22Rv1 (cell line): ENCODE measurements around the gene MROH9.

ENCODE experiments used
- H3K27ac ChIP-seq: fragments of 450-650 bp; 2 replicates; pipeline ENCODE4 v1.5.1; 2017
- CTCF ChIP-seq: fragments of 450-650 bp; IDR thresholded peaks from 2 replicates; pipeline ENCODE4 v1.5.1; 2017; ENCODE audit warnings: mild to moderate bottlenecking
- ZFX ChIP-seq: fragments of 450-650 bp; IDR thresholded peaks from 2 replicates; pipeline ENCODE4 v1.6.1; 2017; ENCODE audit warnings: antibody characterized with exemption, borderline replicate concordance

MROH9 gene

GRCh38 chr1:170935231-170935630 lies at the start of gene MROH9:
Gene MROH9, plus strand, starts transcription at chr1:170935534. Its CDS starts 10,023 bp downstream, at chr1:170945557.
- no peak for TF ChIP-seq ZFX
- TF ChIP-seq CTCF = no peak
- H3K27ac ChIP-seq = no peak within 1 kb of the TSS

- TF ChIP-seq ZFX (no peak), CTCF (no peak)
- H3K27ac ChIP-seq = no peak overlapping the region
These were observed 49.8 kb upstream of the MROH9 start for GRCh38 chr1:170885551-170885950.

GRCh38 chr1:170886460-170886859 lies 48.9 kb upstream of the MROH9 start:
- TF ChIP-seq CTCF (no peak), ZFX (no peak)

GRCh38 chr1:170887726-170888125 lies 47.6 kb upstream of the MROH9 start:
- no peak overlapping the region for H3K27ac ChIP-seq
- no peak for TF ChIP-seq CTCF
- no peak for TF ChIP-seq ZFX

More at GRCh38 chr1:170886460-170886859, 48.9 kb upstream of the MROH9 start:
- H3K27ac ChIP-seq = no peak overlapping the region

- H3K27ac ChIP-seq = no peak overlapping the region
- no peak for TF ChIP-seq ZFX
- TF ChIP-seq CTCF = no peak
These were observed 43.5 kb upstream of the MROH9 start for GRCh38 chr1:170891872-170892271.

- no peak for TF ChIP-seq CTCF
- no peak for TF ChIP-seq ZFX
- no peak overlapping the region for H3K27ac ChIP-seq
These were observed 41.6 kb upstream of the MROH9 start for GRCh38 chr1:170893655-170894297.

GRCh38 chr1:170903961-170904360 lies 31.4 kb upstream of the MROH9 start:
- TF ChIP-seq ZFX = no peak
- TF ChIP-seq CTCF = no peak
- H3K27ac ChIP-seq = no peak overlapping the region
